GM12878 (cell line): Measurements from ENCODE around the gene HIVEP1. TPM values are rescaled to one million over a fixed set of nuclear protein-coding genes. Genes with fewer than 3 reads are reported as not detected.

Experiments used
- ATAC-seq: fragments of 200-7000 bp; cut with Tn5 transposase; 3 replicates; pipeline ENCODE4 v1.9.1; 2020; ENCODE audit warnings: mild to moderate bottlenecking, moderate library complexity
- BruUV-seq: library from RNA; stranded (reverse); fragments of 400-500 nt; replicated peaks from 2 replicates; lab custom pipeline; 2021; lab: Mats Ljungman, UMichigan
- CTCF ChIA-PET: fragments of 300-600 bp; sonication (Branson Sonifier 250); formaldehyde crosslinking; extraction: SDS; loops from one replicate; lab custom pipeline; 2021; ENCODE audit warnings: inconsistent platforms; lab: Yijun Ruan, JAX
- POLR2A ChIA-PET: fragments of 350-600 bp; formaldehyde crosslinking; extraction: SDS; loops from one replicate; lab custom pipeline; 2021; ENCODE audit warnings: inconsistent platforms; lab: Charles Lee
- RAD21 ChIA-PET: fragments of 300-600 bp; sonication (Branson Sonifier 250); formaldehyde crosslinking; loops from one replicate; lab custom pipeline; 2023; ENCODE audit warnings: antibody characterized with exemption; ENCODE audit not compliant: unreplicated experiment; lab: Charles Lee
- SMC1A ChIA-PET: fragments of 300-600 bp; sonication (Branson Sonifier 250); formaldehyde crosslinking; loops from one replicate; lab custom pipeline; 2023; ENCODE audit not compliant: unreplicated experiment, uncharacterized antibody; lab: Charles Lee
- DNase-seq: peaks from one replicate; pipeline ENCODE4 v3.0.0-alpha.2; 2011; ENCODE audit warnings: low read depth, low spot score
- FAIRE-seq: peaks from 3 replicates; lab custom pipeline; 2011; peaks lifted over from hg19 to GRCh38; lab: Jason Lieb, UNC
- H2AFZ ChIP-seq: 2 replicates; pipeline ENCODE4 v1.6.0; 2011; ENCODE audit warnings: low read depth, low read length, control low read depth; ENCODE audit not compliant: control insufficient read depth
- H3K27ac ChIP-seq: 2 replicates; pipeline ENCODE4 v1.5.1; 2011; ENCODE audit warnings: control low read depth; ENCODE audit not compliant: control insufficient read depth, insufficient read depth
- H3K27me3 ChIP-seq, 2 experiments: replicated peaks in 1 of 2; 2 replicates each; pipeline versions ENCODE4 v1.6.0 to v1.6.1; 2011; ENCODE audit warnings: low read length in 1 of 2; ENCODE audit not compliant: control insufficient read depth in 2 of 2, insufficient read depth in 2 of 2
- H3K36me3 ChIP-seq, 2 experiments: 2 replicates each; pipeline ENCODE4 v1.5.1; 2011; ENCODE audit warnings: low read length in 1 of 2; ENCODE audit not compliant: control insufficient read depth in 2 of 2, insufficient read depth in 2 of 2
- H3K4me1 ChIP-seq: 2 replicates; pipeline ENCODE4 v1.6.1; 2011; ENCODE audit warnings: mild to moderate bottlenecking, low read length, moderate library complexity, mixed read lengths; ENCODE audit not compliant: control insufficient read depth, insufficient read depth
- H3K4me2 ChIP-seq: 2 replicates; pipeline ENCODE4 v1.6.0; 2011; ENCODE audit warnings: control low read depth; ENCODE audit not compliant: control insufficient read depth, insufficient read depth
- H3K4me3 ChIP-seq: fragments of 200-600 bp; sonication (generic); 2 replicates; pipeline ENCODE4 v1.5.1; 2016
- H3K79me2 ChIP-seq: 2 replicates; pipeline ENCODE4 v1.6.0; 2011; ENCODE audit warnings: low read length; ENCODE audit not compliant: control insufficient read depth, insufficient read depth
- H3K9ac ChIP-seq: 2 replicates; pipeline ENCODE4 v1.8.0; 2011; ENCODE audit warnings: low read length, control low read depth, mixed read lengths; ENCODE audit not compliant: control insufficient read depth, insufficient read depth
- H3K9me3 ChIP-seq: replicated peaks from 3 replicates; pipeline ENCODE4 v1.5.1; 2011; ENCODE audit warnings: mild to moderate bottlenecking, low read length; ENCODE audit not compliant: control insufficient read depth, insufficient read depth
- H4K20me1 ChIP-seq: 2 replicates; pipeline ENCODE4 v1.6.0; 2011; ENCODE audit not compliant: control insufficient read depth, insufficient read depth
- ASH2L ChIP-seq: fragments of 300-600, 200-600 bp; sonication (generic); IDR thresholded peaks from 2 replicates; pipeline ENCODE4 v1.6.1; 2017; ENCODE audit warnings: low read depth, mild to moderate bottlenecking, borderline replicate concordance
- CHD1 ChIP-seq: IDR thresholded peaks from 2 replicates; pipeline ENCODE4 v1.6.1; 2012; ENCODE audit warnings: low read depth, low read length, improper control_type of control experiment
- IRF3 ChIP-seq: fragments of 450-650 bp; IDR thresholded peaks from 2 replicates; pipeline ENCODE4 v1.6.1; 2014; ENCODE audit warnings: mild to moderate bottlenecking
- MEF2A ChIP-seq: IDR thresholded peaks from 2 replicates; pipeline ENCODE4 v1.6.1; 2011; ENCODE audit warnings: low read depth, mild to moderate bottlenecking, low read length, moderate library complexity; ENCODE audit not compliant: insufficient read depth
- SPI1 ChIP-seq: IDR thresholded peaks from 2 replicates; pipeline ENCODE4 v1.6.1; 2011; ENCODE audit warnings: low read depth, mild to moderate bottlenecking, low read length, moderate library complexity, borderline replicate concordance; ENCODE audit not compliant: insufficient read depth
- ZNF622 ChIP-seq: fragments of 450-650 bp; IDR thresholded peaks from 2 replicates; pipeline ENCODE4 v1.6.1; 2017; ENCODE audit warnings: mild to moderate bottlenecking, inconsistent platforms
- whole genome bisulfite sequencing: methylation state at CpG from one replicate; pipeline ENCODE4 v1.1.6; 2016; ENCODE audit warnings: low lambda C conversion rate; ENCODE audit not compliant: insufficient replicate concordance, insufficient coverage; ENCODE audit errors: missing lambda C conversion rate; 5-methylcytosine and 5-hydroxymethylcytosine counted together
- in situ Hi-C: fragments of 300-500 bp; cut with MboI; formaldehyde crosslinking; loops from 9 replicates; pipeline ENCODE4 v1.14.3; 2018; ENCODE audit warnings: mixed read lengths
- intact Hi-C: fragments of 100-400 bp; cut with micrococcal nuclease; formaldehyde crosslinking; loops from one replicate; pipeline ENCODE4 v1.14.2; 2022; ENCODE audit not compliant: unreplicated experiment
- polyA plus RNA-seq, 11 experiments: library from polyadenylated mRNA; depleted of rRNA in 4 of 11; unstranded in 6 of 11; stranded (reverse) in 5 of 11; fragments of >200 nt; fragmentation: Nextera tagmentation in 4 of 11; fragmentation: Illumina TruSeq in 1 of 11; extraction: Ambion mirVana in 4 of 11; extraction: Trizol in 1 of 11; gene quantifications; 1 replicate in 1 of 11; 2 replicates in 10 of 11; pipeline versions ENCODE4 v1.2.1 to v1.2.3, GENCODE V29; 2011 to 2016; ENCODE audit warnings: inconsistent platforms in 2 of 11, missing spikeins in 2 of 11, low read depth in 1 of 11
- total RNA-seq, 4 experiments: library from RNA; depleted of rRNA in 3 of 4; stranded (reverse); fragments of >200 nt in 3 of 4; fragmentation: Illumina TruSeq in 1 of 4; extraction: Trizol in 1 of 4; gene quantifications; 2 replicates each; pipeline versions ENCODE4 v1.2.1 to v1.2.3, GENCODE V29; 2013 to 2021
- TF ChIP-seq, protein P1 (sequence below): fragments of 450-650 bp; conservative IDR thresholded peaks from 2 replicates; pipeline ENCODE4 v1.6.1; 2017; ENCODE audit warnings: mild to moderate bottlenecking, moderate library complexity
- TF ChIP-seq, protein P2 (sequence below): IDR thresholded peaks from 2 replicates; pipeline ENCODE4 v1.6.1; 2012; ENCODE audit warnings: improper control_type of control experiment, low read depth, low read length; ENCODE audit not compliant: insufficient replicate concordance
- TF ChIP-seq, protein P3 (sequence below): fragments of 450-650 bp; IDR thresholded peaks from 2 replicates; pipeline ENCODE4 v1.6.1; 2017; ENCODE audit warnings: low read depth, mild to moderate bottlenecking, moderate library complexity

HIVEP1 gene
- total and polyA plus RNA-seq, 10 of the 15 experiments (the other 5 are each of a cell fraction or from before 2014, with no cell fraction given): 4.3 to 37.5 (median 21.6) TPM

- DNase-seq (no peak), ATAC-seq (no peak), FAIRE-seq (no peak)
- no peaks in the 10 kb centered on the region for H3K36me3 ChIP-seq
- ChIA-PET RAD21 (no interaction called here), POLR2A (no interaction called here), CTCF (interaction anchor here (0.6 to 1.4 kb wide), 2 partner anchors 14 to 21 kb away, joined by 3 read pairs; no protein-coding TSS in a partner anchor), SMC1A (interaction anchor here (0.6 to 1.5 kb wide), 2 partner anchors 11 to 432 kb away, joined by 3 to 4 read pairs; no protein-coding TSS in a partner anchor)
- no peaks in the 10 kb centered on the region for H3K4me1 ChIP-seq
- H3K9ac ChIP-seq: no peak overlapping the region
- H4K20me1 ChIP-seq: no peaks in the 10 kb centered on the region
- WGBS: 81% methylated on average over 6 of the region's 6 CpGs
- no peak overlapping the region for H2AFZ ChIP-seq
- intact Hi-C loops (no loop called here), in situ Hi-C loops (no loop called here)
- no peak for TF ChIP-seq MEF2A
- TF ChIP-seq, protein P1, sequence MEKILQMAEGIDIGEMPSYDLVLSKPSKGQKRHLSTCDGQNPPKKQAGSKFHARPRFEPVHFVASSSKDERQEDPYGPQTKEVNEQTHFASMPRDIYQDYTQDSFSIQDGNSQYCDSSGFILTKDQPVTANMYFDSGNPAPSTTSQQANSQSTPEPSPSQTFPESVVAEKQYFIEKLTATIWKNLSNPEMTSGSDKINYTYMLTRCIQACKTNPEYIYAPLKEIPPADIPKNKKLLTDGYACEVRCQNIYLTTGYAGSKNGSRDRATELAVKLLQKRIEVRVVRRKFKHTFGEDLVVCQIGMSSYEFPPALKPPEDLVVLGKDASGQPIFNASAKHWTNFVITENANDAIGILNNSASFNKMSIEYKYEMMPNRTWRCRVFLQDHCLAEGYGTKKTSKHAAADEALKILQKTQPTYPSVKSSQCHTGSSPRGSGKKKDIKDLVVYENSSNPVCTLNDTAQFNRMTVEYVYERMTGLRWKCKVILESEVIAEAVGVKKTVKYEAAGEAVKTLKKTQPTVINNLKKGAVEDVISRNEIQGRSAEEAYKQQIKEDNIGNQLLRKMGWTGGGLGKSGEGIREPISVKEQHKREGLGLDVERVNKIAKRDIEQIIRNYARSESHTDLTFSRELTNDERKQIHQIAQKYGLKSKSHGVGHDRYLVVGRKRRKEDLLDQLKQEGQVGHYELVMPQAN: no peak
- TF ChIP-seq, protein P2, sequence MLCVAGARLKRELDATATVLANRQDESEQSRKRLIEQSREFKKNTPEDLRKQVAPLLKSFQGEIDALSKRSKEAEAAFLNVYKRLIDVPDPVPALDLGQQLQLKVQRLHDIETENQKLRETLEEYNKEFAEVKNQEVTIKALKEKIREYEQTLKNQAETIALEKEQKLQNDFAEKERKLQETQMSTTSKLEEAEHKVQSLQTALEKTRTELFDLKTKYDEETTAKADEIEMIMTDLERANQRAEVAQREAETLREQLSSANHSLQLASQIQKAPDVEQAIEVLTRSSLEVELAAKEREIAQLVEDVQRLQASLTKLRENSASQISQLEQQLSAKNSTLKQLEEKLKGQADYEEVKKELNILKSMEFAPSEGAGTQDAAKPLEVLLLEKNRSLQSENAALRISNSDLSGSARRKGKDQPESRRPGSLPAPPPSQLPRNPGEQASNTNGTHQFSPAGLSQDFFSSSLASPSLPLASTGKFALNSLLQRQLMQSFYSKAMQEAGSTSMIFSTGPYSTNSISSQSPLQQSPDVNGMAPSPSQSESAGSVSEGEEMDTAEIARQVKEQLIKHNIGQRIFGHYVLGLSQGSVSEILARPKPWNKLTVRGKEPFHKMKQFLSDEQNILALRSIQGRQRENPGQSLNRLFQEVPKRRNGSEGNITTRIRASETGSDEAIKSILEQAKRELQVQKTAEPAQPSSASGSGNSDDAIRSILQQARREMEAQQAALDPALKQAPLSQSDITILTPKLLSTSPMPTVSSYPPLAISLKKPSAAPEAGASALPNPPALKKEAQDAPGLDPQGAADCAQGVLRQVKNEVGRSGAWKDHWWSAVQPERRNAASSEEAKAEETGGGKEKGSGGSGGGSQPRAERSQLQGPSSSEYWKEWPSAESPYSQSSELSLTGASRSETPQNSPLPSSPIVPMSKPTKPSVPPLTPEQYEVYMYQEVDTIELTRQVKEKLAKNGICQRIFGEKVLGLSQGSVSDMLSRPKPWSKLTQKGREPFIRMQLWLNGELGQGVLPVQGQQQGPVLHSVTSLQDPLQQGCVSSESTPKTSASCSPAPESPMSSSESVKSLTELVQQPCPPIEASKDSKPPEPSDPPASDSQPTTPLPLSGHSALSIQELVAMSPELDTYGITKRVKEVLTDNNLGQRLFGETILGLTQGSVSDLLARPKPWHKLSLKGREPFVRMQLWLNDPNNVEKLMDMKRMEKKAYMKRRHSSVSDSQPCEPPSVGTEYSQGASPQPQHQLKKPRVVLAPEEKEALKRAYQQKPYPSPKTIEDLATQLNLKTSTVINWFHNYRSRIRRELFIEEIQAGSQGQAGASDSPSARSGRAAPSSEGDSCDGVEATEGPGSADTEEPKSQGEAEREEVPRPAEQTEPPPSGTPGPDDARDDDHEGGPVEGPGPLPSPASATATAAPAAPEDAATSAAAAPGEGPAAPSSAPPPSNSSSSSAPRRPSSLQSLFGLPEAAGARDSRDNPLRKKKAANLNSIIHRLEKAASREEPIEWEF: no peak
- TF ChIP-seq ZNF622: no peak
- TF ChIP-seq, protein P3, sequence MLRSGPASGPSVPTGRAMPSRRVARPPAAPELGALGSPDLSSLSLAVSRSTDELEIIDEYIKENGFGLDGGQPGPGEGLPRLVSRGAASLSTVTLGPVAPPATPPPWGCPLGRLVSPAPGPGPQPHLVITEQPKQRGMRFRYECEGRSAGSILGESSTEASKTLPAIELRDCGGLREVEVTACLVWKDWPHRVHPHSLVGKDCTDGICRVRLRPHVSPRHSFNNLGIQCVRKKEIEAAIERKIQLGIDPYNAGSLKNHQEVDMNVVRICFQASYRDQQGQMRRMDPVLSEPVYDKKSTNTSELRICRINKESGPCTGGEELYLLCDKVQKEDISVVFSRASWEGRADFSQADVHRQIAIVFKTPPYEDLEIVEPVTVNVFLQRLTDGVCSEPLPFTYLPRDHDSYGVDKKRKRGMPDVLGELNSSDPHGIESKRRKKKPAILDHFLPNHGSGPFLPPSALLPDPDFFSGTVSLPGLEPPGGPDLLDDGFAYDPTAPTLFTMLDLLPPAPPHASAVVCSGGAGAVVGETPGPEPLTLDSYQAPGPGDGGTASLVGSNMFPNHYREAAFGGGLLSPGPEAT: no peak
- TF ChIP-seq IRF3: no peak
- TF ChIP-seq SPI1: no peak
- TF ChIP-seq ASH2L: no peak
- TF ChIP-seq CHD1: no peak
- H3K79me2 ChIP-seq: no peaks in the 10 kb centered on the region
- no peaks in the 10 kb centered on the region for H3K27me3 ChIP-seq
- no peak overlapping the region for H3K4me3 ChIP-seq
- no peaks in the 10 kb centered on the region for H3K9me3 ChIP-seq
- BruUV-seq: no TSS peak
- no peak overlapping the region for H3K27ac ChIP-seq
- H3K4me2 ChIP-seq: no peak overlapping the region
These were observed 184.3 kb downstream of the HIVEP1 start for GRCh38 chr6:12196326-12196936.
